Measurements from ENCODE around the gene KLHL17. TPM values are rescaled to one million over a fixed set of nuclear protein-coding genes. Genes with fewer than 3 reads are reported as not detected.

The KLHL17 gene
- total RNA-seq, 2 experiments from 2014 or later, result 35.3 to 35.4 TPM

- POLR2A ChIA-PET, result interaction anchor here (1.0 kb wide), 1 partner anchor 12 kb away, joined by 3 read pairs; no protein-coding TSS in a partner anchor
Observed at GRCh38 chr1:955474-955873, 4.9 kb upstream of the KLHL17 start.

GRCh38 chr1:956636-957035, 3.7 kb upstream of the KLHL17 start:
- POLR2A ChIA-PET, result interaction anchor here (0.9 kb wide), 1 partner anchor 15 kb away, joined by 4 read pairs; no protein-coding TSS in a partner anchor
- H3K27me3 Mint-ChIP-seq, result no peaks in the 10 kb centered on the region
- no peak overlapping the region for H3K4me3 Mint-ChIP-seq
- H3K4me1 Mint-ChIP-seq, result peaks cover 11% of the 10 kb centered on the region
- H3K27ac Mint-ChIP-seq, result no peak overlapping the region
- H3K36me3 Mint-ChIP-seq, result peaks cover 6% of the 10 kb centered on the region
- H3K9me3 Mint-ChIP-seq, result no peaks in the 10 kb centered on the region
- DNase-seq (no peak), ATAC-seq (ENCODE audit: low read depth) (no peak)

More at GRCh38 chr1:955474-955873, 4.9 kb upstream of the KLHL17 start:
- Mint-ChIP-seq H3K27me3 (no peaks in the 10 kb centered on the region), H3K27ac (no peak overlapping the region), H3K4me1 (peaks cover 11% of the 10 kb centered on the region), H3K36me3 (peaks cover 14% of the 10 kb centered on the region), H3K4me3 (no peak overlapping the region), H3K9me3 (no peaks in the 10 kb centered on the region)
- DNase-seq (no peak), ATAC-seq (ENCODE audit: low read depth) (no peak)

GRCh38 chr1:958823-959730, 1.3 kb upstream of the KLHL17 start, which contains the start of gene NOC2L:
NOC2L (minus strand) TSS chr1:959256; CDS start chr1:959240, 16 bp downstream.
- Mint-ChIP-seq H3K27me3 (no peaks in the 10 kb centered on the region), H3K4me3 (peak within 1 kb of the TSS; percentile 97)
- POLR2A ChIA-PET, result interaction anchor here (0.9 to 1.4 kb wide), 4 partner anchors 9 to 18 kb away, joined by 3 to 9 read pairs (median 4); no protein-coding TSS in a partner anchor

GRCh38 chr1:959731-960362, 537 bp upstream of the KLHL17 start:
- H3K9me3 Mint-ChIP-seq, result no peaks in the 10 kb centered on the region
- H3K27ac Mint-ChIP-seq, result peak overlapping the region; percentile 81
- peak; percentile 6 for ATAC-seq (ENCODE audit: low read depth)
- POLR2A ChIA-PET, result interaction anchor here (1.4 kb wide), 1 partner anchor 19 kb away, joined by 6 read pairs; no protein-coding TSS in a partner anchor
- H3K27me3 Mint-ChIP-seq, result no peaks in the 10 kb centered on the region
- peak overlapping the region; percentile 97 for H3K4me3 Mint-ChIP-seq
- H3K36me3 Mint-ChIP-seq, result peaks cover 6% of the 10 kb centered on the region
- peaks cover 14% of the 10 kb centered on the region for H3K4me1 Mint-ChIP-seq
- DNase-seq, result peak; percentile 68

More at GRCh38 chr1:958823-959730, 1.3 kb upstream of the KLHL17 start, which contains the start of gene NOC2L:
- Mint-ChIP-seq H3K27ac (peak within 1 kb of the TSS; percentile 85), H3K4me1 (peaks cover 14% of the 10 kb centered on the region), H3K9me3 (no peaks in the 10 kb centered on the region), H3K36me3 (peaks cover 6% of the 10 kb centered on the region)
- DNase-seq (peak; percentile 97), ATAC-seq (ENCODE audit: low read depth) (peak; percentile 65)

- POLR2A ChIA-PET, result no interaction called here
- no peaks in the 10 kb centered on the region for H3K9me3 Mint-ChIP-seq
- peaks cover 12% of the 10 kb centered on the region for H3K4me1 Mint-ChIP-seq
- ATAC-seq (ENCODE audit: low read depth) (no peak), DNase-seq (peak; percentile 47)
- peaks cover 3% of the 10 kb centered on the region for H3K36me3 Mint-ChIP-seq
- no peaks in the 10 kb centered on the region for H3K27me3 Mint-ChIP-seq
- H3K27ac Mint-ChIP-seq, result no peak overlapping the region
- H3K4me3 Mint-ChIP-seq, result peak overlapping the region; percentile 25
Observed at GRCh38 chr1:961132-961669, 817 bp downstream of the KLHL17 start.

GRCh38 chr1:962381-963300, 2.3 kb downstream of the KLHL17 start:
- Mint-ChIP-seq H3K4me3 (peak overlapping the region; percentile 67), H3K27me3 (no peaks in the 10 kb centered on the region)
- POLR2A ChIA-PET, result no interaction called here

GRCh38 chr1:963301-963651, 2.9 kb downstream of the KLHL17 start:
- no peak for DNase-seq
- Mint-ChIP-seq H3K36me3 (peaks cover 1% of the 10 kb centered on the region), H3K9me3 (no peaks in the 10 kb centered on the region), H3K4me3 (no peak overlapping the region), H3K27ac (no peak overlapping the region), H3K4me1 (peaks cover 7% of the 10 kb centered on the region), H3K27me3 (peaks cover 1% of the 10 kb centered on the region)
- POLR2A ChIA-PET, result no interaction called here
- no peak for ATAC-seq (ENCODE audit: low read depth)

More at GRCh38 chr1:962381-963300, 2.3 kb downstream of the KLHL17 start:
- H3K36me3 Mint-ChIP-seq, result peaks cover 1% of the 10 kb centered on the region
- H3K4me1 Mint-ChIP-seq, result peaks cover 10% of the 10 kb centered on the region
- DNase-seq (no peak), ATAC-seq (ENCODE audit: low read depth) (no peak)
- H3K27ac Mint-ChIP-seq, result no peak overlapping the region
- H3K9me3 Mint-ChIP-seq, result no peaks in the 10 kb centered on the region

GRCh38 chr1:963746-964525, 3.6 kb downstream of the KLHL17 start:
- Mint-ChIP-seq H3K36me3 (no peaks in the 10 kb centered on the region), H3K4me3 (no peak overlapping the region), H3K27ac (no peak overlapping the region), H3K27me3 (peaks cover 4% of the 10 kb centered on the region), H3K4me1 (peaks cover 5% of the 10 kb centered on the region), H3K9me3 (no peaks in the 10 kb centered on the region)
- POLR2A ChIA-PET, result no interaction called here
- no peak for ATAC-seq (ENCODE audit: low read depth)
- DNase-seq, result no peak

GRCh38 chr1:964691-965525, 4.5 kb downstream of the KLHL17 start:
- Mint-ChIP-seq H3K27me3 (peaks cover 4% of the 10 kb centered on the region), H3K4me1 (peaks cover 5% of the 10 kb centered on the region), H3K27ac (no peak overlapping the region), H3K4me3 (no peak overlapping the region), H3K9me3 (peaks cover 3% of the 10 kb centered on the region), H3K36me3 (no peaks in the 10 kb centered on the region)
- DNase-seq (no peak), ATAC-seq (ENCODE audit: low read depth) (no peak)
- POLR2A ChIA-PET, result no interaction called here

GRCh38 chr1:965526-966134, 5.2 kb downstream of the KLHL17 start:
- Mint-ChIP-seq H3K4me3 (peak overlapping the region; percentile 55), H3K9me3 (peaks cover 3% of the 10 kb centered on the region), H3K36me3 (no peaks in the 10 kb centered on the region), H3K27me3 (peaks cover 4% of the 10 kb centered on the region), H3K27ac (peak overlapping the region; percentile 64), H3K4me1 (peaks cover 5% of the 10 kb centered on the region)
- ATAC-seq (ENCODE audit: low read depth) (no peak), DNase-seq (no peak)
- POLR2A ChIA-PET, result no interaction called here

GRCh38 chr1:966135-966703, 5.8 kb downstream of the KLHL17 start, which contains the start of gene PLEKHN1:
PLEKHN1 (plus strand) TSS chr1:966482; CDS start chr1:966532, 50 bp downstream.
- ATAC-seq (ENCODE audit: low read depth), result peak; percentile 46
- DNase-seq, result peak; percentile 68
- Mint-ChIP-seq H3K27me3 (peaks cover 4% of the 10 kb centered on the region), H3K4me1 (peaks cover 5% of the 10 kb centered on the region), H3K9me3 (peaks cover 3% of the 10 kb centered on the region), H3K36me3 (no peaks in the 10 kb centered on the region), H3K27ac (peak within 1 kb of the TSS; percentile 87), H3K4me3 (peak within 1 kb of the TSS; percentile 82)
- POLR2A ChIA-PET, result interaction anchor here (1.0 to 1.8 kb wide), 8 partner anchors 25 to 74 kb away, joined by 3 to 11 read pairs (median 4); partner anchors contain the start of gene ISG15
